Measurements from ENCODE around the gene UQCRH. TPM values are rescaled to one million over a fixed set of nuclear protein-coding genes. Genes with fewer than 3 reads are reported as not detected.
"Not testable (repeated sequence)": the region's sequence is repeated elsewhere in the genome, so short reads cannot be mapped to it uniquely, and the experiment has no call there.

UQCRH gene
- total RNA-seq, 3 donors from 2014 or later (not counting 1 experiment from before 2014, with no cell fraction given) = 91.1 to 120 (median 107) TPM

DNA sequence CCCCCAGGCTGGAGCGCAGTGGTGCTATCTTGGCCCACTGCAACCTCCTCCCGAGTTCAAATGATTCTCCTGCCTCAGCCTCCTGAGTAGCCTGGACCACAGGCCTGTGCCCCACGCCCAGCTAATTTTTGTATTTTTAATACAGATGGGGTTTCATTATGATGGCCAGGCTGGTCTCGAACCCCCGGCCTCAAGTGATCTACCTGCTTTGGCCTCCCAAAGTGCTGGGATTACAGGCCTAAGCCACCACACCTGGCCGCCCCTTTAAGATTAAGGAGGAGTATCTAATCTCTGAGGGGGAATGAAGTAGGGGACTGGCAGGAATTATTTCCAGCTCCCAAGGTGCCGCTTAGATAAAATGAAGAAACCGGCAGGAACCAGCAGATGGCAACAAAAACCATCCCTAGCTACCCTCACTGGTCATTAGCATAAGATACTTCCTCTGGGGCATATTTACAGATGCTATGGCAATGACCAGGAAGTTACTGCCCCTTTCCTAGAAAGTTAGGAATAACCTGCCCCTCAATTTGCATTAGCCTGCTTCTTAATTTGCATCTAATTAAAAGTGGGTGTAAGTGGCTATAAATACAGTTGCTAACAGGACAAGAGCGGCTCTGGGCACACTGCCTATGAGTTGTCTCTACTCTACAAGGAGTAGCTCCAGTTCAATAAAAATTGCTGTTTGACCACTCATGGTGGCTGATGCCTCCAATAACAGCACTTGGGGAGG is 30.0 kb downstream of the UQCRH start:
- Histone ChIP-seq H3K27ac (ENCODE audit: low read length) (no peak overlapping the region), H3K27me3 (ENCODE audit: control insufficient read depth, insufficient read depth, low read length) (no peaks in the 10 kb centered on the region), H3K4me1 (ENCODE audit: control insufficient read depth, insufficient read depth, low read length) (no peaks in the 10 kb centered on the region), H3K4me3 (ENCODE audit: low read length) (no peak overlapping the region), H3K9me3 (ENCODE audit: control insufficient read depth, insufficient read depth, low read length) (no peaks in the 10 kb centered on the region), H3K36me3 (ENCODE audit: control insufficient read depth, insufficient read depth, low read length) (no peaks in the 10 kb centered on the region)
- no peak overlapping the region for H3K27ac Mint-ChIP-seq
- H3K27me3 Mint-ChIP-seq (ENCODE audit: low read depth in 2 of 2) = no peaks in the 10 kb centered on the region
- no peak for DNase-seq
- TF ChIP-seq, protein P1, sequence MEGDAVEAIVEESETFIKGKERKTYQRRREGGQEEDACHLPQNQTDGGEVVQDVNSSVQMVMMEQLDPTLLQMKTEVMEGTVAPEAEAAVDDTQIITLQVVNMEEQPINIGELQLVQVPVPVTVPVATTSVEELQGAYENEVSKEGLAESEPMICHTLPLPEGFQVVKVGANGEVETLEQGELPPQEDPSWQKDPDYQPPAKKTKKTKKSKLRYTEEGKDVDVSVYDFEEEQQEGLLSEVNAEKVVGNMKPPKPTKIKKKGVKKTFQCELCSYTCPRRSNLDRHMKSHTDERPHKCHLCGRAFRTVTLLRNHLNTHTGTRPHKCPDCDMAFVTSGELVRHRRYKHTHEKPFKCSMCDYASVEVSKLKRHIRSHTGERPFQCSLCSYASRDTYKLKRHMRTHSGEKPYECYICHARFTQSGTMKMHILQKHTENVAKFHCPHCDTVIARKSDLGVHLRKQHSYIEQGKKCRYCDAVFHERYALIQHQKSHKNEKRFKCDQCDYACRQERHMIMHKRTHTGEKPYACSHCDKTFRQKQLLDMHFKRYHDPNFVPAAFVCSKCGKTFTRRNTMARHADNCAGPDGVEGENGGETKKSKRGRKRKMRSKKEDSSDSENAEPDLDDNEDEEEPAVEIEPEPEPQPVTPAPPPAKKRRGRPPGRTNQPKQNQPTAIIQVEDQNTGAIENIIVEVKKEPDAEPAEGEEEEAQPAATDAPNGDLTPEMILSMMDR (IDR thresholded peaks at IDR 0.05) = no peak
- no peaks in the 10 kb centered on the region for H3K4me1 Mint-ChIP-seq
- no peaks in the 10 kb centered on the region for H3K9me3 Mint-ChIP-seq
- ATAC-seq = no peak
- intact Hi-C loops (cut with micrococcal nuclease) = no loop called here
- WGBS (ENCODE audit: insufficient coverage) = 76% methylated on average over 9 of the region's 9 CpGs
- no peaks in the 10 kb centered on the region for H3K36me3 Mint-ChIP-seq
- H3K4me3 Mint-ChIP-seq = no peak overlapping the region

DNA sequence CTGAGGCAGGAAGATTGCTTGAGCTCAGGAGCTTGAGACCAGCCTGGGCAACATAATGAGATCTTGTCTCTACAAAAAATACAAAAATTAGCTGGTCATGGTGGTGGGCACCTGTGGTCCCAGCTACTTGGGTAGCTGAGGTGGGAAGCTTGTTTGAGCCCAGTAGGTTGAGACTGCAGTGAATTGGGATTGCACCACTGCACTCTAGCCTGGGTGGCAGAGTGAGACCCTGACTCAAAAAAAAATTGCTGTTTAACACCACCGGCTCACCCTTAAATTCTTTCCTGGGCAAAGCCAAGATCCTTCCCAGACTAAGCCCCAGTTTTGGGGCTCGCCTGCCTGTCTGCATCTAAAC is 30.5 kb downstream of the UQCRH start:
- Histone ChIP-seq H3K27me3 (ENCODE audit: control insufficient read depth, insufficient read depth, low read length) (no peaks in the 10 kb centered on the region), H3K4me3 (ENCODE audit: low read length) (no peak overlapping the region), H3K9me3 (ENCODE audit: control insufficient read depth, insufficient read depth, low read length) (no peaks in the 10 kb centered on the region), H3K27ac (ENCODE audit: low read length) (no peak overlapping the region), H3K4me1 (ENCODE audit: control insufficient read depth, insufficient read depth, low read length) (no peaks in the 10 kb centered on the region), H3K36me3 (ENCODE audit: control insufficient read depth, insufficient read depth, low read length) (no peaks in the 10 kb centered on the region)
- ATAC-seq (no peak), DNase-seq (no peak)
- no peak overlapping the region for H3K27ac Mint-ChIP-seq
- no peaks in the 10 kb centered on the region for H3K9me3 Mint-ChIP-seq
- TF ChIP-seq, protein P1 (IDR thresholded peaks at IDR 0.05) = no peak
- intact Hi-C loops (cut with micrococcal nuclease) = no loop called here
- WGBS (ENCODE audit: insufficient coverage) = 84% methylated on average over 2 of the region's 2 CpGs
- no peaks in the 10 kb centered on the region for H3K4me1 Mint-ChIP-seq
- no peaks in the 10 kb centered on the region for H3K36me3 Mint-ChIP-seq
- no peaks in the 10 kb centered on the region for H3K27me3 Mint-ChIP-seq (ENCODE audit: low read depth in 2 of 2)
- no peak overlapping the region for H3K4me3 Mint-ChIP-seq

DNA sequence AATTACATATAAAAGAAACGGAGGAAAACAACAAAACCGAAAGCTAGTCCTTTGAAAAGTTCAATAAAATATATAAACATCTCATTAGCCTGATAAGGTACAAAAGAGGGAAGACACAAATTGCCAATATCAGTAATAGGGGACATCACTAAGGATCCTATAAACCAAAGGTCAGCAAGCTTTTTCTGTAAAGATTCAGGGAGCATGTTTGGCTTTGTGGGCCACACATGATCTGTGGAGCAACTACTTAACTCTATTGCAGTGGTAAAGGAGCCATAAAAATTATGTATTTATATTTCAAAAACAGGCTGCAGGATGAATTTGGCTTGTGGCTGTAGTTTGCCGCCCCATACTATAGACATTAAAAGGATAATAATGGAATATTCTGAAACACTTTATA is 31.6 kb downstream of the UQCRH start:
- no peak for ATAC-seq
- Mint-ChIP-seq H3K27ac (no peak overlapping the region), H3K9me3 (no peaks in the 10 kb centered on the region), H3K27me3 (ENCODE audit: low read depth in 2 of 2) (no peaks in the 10 kb centered on the region), H3K36me3 (no peaks in the 10 kb centered on the region), H3K4me1 (peaks cover 0 to 6% of the 10 kb centered on the region in 2 donors), H3K4me3 (no peak overlapping the region)
- H3K4me3 ChIP-seq (ENCODE audit: low read length) = no peak overlapping the region
- H3K4me1 ChIP-seq (ENCODE audit: control insufficient read depth, insufficient read depth, low read length) = peaks cover 6% of the 10 kb centered on the region
- WGBS (ENCODE audit: insufficient coverage) = no CpG with 5 or more reads among the region's 3 CpGs
- DNase-seq = no peak
- no peaks in the 10 kb centered on the region for H3K27me3 ChIP-seq (ENCODE audit: control insufficient read depth, insufficient read depth, low read length)
- H3K27ac ChIP-seq (ENCODE audit: low read length) = no peak overlapping the region
- intact Hi-C loops (cut with micrococcal nuclease) = no loop called here
- H3K36me3 ChIP-seq (ENCODE audit: control insufficient read depth, insufficient read depth, low read length) = no peaks in the 10 kb centered on the region
- TF ChIP-seq, protein P1 (IDR thresholded peaks at IDR 0.05) = no peak
- H3K9me3 ChIP-seq (ENCODE audit: control insufficient read depth, insufficient read depth, low read length) = no peaks in the 10 kb centered on the region

DNA sequence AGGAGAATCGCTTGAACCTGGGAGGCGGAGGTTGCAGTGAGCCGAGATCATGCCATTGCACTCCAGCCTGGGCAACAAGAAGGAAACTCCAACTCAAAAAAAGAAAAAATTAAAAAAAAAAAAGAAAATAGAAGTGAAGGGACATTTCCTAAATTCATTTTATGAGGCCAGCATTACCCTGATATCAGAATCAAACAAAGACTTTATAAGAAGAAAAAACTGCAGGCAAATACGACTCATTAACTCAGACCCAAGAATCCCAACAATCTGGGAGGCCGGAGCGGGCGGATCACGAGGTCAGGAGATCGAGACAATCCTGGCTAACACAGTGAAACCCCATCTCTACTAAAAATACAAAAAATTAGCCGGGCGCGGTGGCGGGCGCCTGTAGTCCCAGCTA is 33.9 kb downstream of the UQCRH start:
- H3K27me3 ChIP-seq (ENCODE audit: control insufficient read depth, insufficient read depth, low read length); H3K9me3 Mint-ChIP-seq; H3K9me3 ChIP-seq (ENCODE audit: control insufficient read depth, insufficient read depth, low read length); H3K4me3 Mint-ChIP-seq; H3K4me3 ChIP-seq (ENCODE audit: low read length); intact Hi-C loops (cut with micrococcal nuclease); H3K36me3 ChIP-seq (ENCODE audit: control insufficient read depth, insufficient read depth, low read length); H3K27ac ChIP-seq (ENCODE audit: low read length); H3K27me3 Mint-ChIP-seq (ENCODE audit: low read depth in 2 of 2); H3K36me3 Mint-ChIP-seq; DNase-seq; ATAC-seq; H3K27ac Mint-ChIP-seq: not testable (repeated sequence)
- peaks cover 22 to 29% of the 10 kb centered on the region in 2 donors for H3K4me1 Mint-ChIP-seq
- H3K4me1 ChIP-seq (ENCODE audit: control insufficient read depth, insufficient read depth, low read length) = peaks cover 18% of the 10 kb centered on the region
- 90% methylated on average over 2 of the region's 14 CpGs for WGBS (ENCODE audit: insufficient coverage)

Measured in natural killer cell (primary cell).